DND-41 (cell line): ENCODE measurements around the gene ERC2.
A peak's percentile ranks its signal among the peaks of the same experiment; 100 is the strongest.

Experiments
- ATAC-seq: fragments of 200-7000 bp; cut with Tn5 transposase; 3 replicates; pipeline ENCODE4 v1.9.1; 2021; ENCODE audit warnings: low read depth; ENCODE audit not compliant: insufficient read depth
- DNase-seq: peaks from one replicate; pipeline ENCODE4 v3.0.0-alpha.2; 2020
- H2AFZ ChIP-seq: 2 replicates; pipeline ENCODE4 v1.6.0; 2012; ENCODE audit warnings: low read depth, low read length
- H3K27ac ChIP-seq: 2 replicates; pipeline ENCODE4 v1.5.1; 2012; ENCODE audit warnings: low read length, inconsistent platforms
- H3K27me3 ChIP-seq: fragments of 200-600 bp; sonication (generic); 2 replicates; pipeline ENCODE4 v1.6.0; 2012; ENCODE audit warnings: low read length, mild to moderate bottlenecking, inconsistent platforms; ENCODE audit not compliant: insufficient read depth, poor library complexity
- H3K36me3 ChIP-seq: 2 replicates; pipeline ENCODE4 v1.5.1; 2012; ENCODE audit warnings: low read length, inconsistent platforms; ENCODE audit not compliant: insufficient read depth
- H3K4me1 ChIP-seq: 2 replicates; pipeline ENCODE4 v1.5.1; 2012; ENCODE audit warnings: mild to moderate bottlenecking, low read length; ENCODE audit not compliant: insufficient read depth
- H3K4me2 ChIP-seq: 2 replicates; pipeline ENCODE4 v1.6.0; 2012; ENCODE audit warnings: mild to moderate bottlenecking, moderate library complexity, low read length, inconsistent platforms; ENCODE audit not compliant: insufficient read depth
- H3K4me3 ChIP-seq, 2 experiments: fragments of 200-600 bp in 1 of 2; shearing (Covaris generic) in 1 of 2; 2 replicates each; pipeline ENCODE4 v1.5.1; 2012 to 2016; ENCODE audit warnings: inconsistent platforms in 2 of 2, low read length in 2 of 2, mild to moderate bottlenecking in 2 of 2, low read depth in 1 of 2, moderate library complexity in 1 of 2
- H3K79me2 ChIP-seq: 2 replicates; pipeline ENCODE4 v1.6.0; 2012; ENCODE audit warnings: low read length, inconsistent platforms; ENCODE audit not compliant: insufficient read depth
- H3K9ac ChIP-seq: 2 replicates; pipeline ENCODE4 v1.6.0; 2012; ENCODE audit warnings: low read depth, mild to moderate bottlenecking, inconsistent platforms, low read length, moderate library complexity
- H3K9me3 ChIP-seq: 2 replicates; pipeline ENCODE4 v1.5.1; 2012; ENCODE audit warnings: low read length, moderate library complexity, mild to moderate bottlenecking, inconsistent platforms; ENCODE audit not compliant: insufficient read depth, severe bottlenecking
- H4K20me1 ChIP-seq: 2 replicates; pipeline ENCODE4 v1.6.0; 2012; ENCODE audit warnings: low read length; ENCODE audit not compliant: insufficient read depth
- CTCF ChIP-seq: IDR thresholded peaks from 2 replicates; pipeline ENCODE4 v1.5.1; 2012; ENCODE audit warnings: borderline replicate concordance, low read length, moderate library complexity, mild to moderate bottlenecking; ENCODE audit not compliant: poor library complexity, severe bottlenecking; ENCODE audit errors: extremely low read depth
- EZH2 ChIP-seq: IDR thresholded peaks from 3 replicates; pipeline ENCODE4 v1.6.1; 2012; ENCODE audit warnings: borderline replicate concordance, low read depth, mild to moderate bottlenecking, moderate library complexity, low read length, inconsistent platforms; ENCODE audit not compliant: severe bottlenecking

The ERC2 gene

GRCh38 chr3:55555873-55556618 is 912.2 kb downstream of the ERC2 start:
- no peak overlapping the region for H3K27ac ChIP-seq
- H3K4me3 ChIP-seq, result no peak overlapping the region
- ATAC-seq, result no peak
- no peaks in the 10 kb centered on the region for H3K9me3 ChIP-seq
- H3K4me1 ChIP-seq, result 0 out of 2 replicates have a peak, but pooled peaks cover 3% of the 10 kb centered on the region
- no peaks in the 10 kb centered on the region for H4K20me1 ChIP-seq
- no peaks in the 10 kb centered on the region for H3K36me3 ChIP-seq
- H3K27me3 ChIP-seq, result peaks cover 5% of the 10 kb centered on the region
- H3K79me2 ChIP-seq, result no peaks in the 10 kb centered on the region
- H3K4me2 ChIP-seq, result no peak overlapping the region
- no peak overlapping the region for H3K9ac ChIP-seq
- no peak for DNase-seq
- H2AFZ ChIP-seq, result no peak overlapping the region
- no peak for TF ChIP-seq EZH2
- no peak for TF ChIP-seq CTCF

- ATAC-seq (peak; percentile 96), DNase-seq (peak; percentile 61)
- Histone ChIP-seq H4K20me1 (no peaks in the 10 kb centered on the region), H3K9me3 (no peaks in the 10 kb centered on the region), H3K4me3 (no peak overlapping the region), H3K36me3 (no peaks in the 10 kb centered on the region), H3K27me3 (peaks cover 5% of the 10 kb centered on the region), H3K4me1 (0 out of 2 replicates have a peak, but pooled peaks cover 3% of the 10 kb centered on the region), H2AFZ (no peak overlapping the region), H3K4me2 (no peak overlapping the region), H3K27ac (no peak overlapping the region), H3K9ac (no peak overlapping the region), H3K79me2 (no peaks in the 10 kb centered on the region)
- TF ChIP-seq CTCF, result no peak
- TF ChIP-seq EZH2, result no peak
Observed at GRCh38 chr3:55554634-55555425, 913.4 kb downstream of the ERC2 start.

- Histone ChIP-seq H3K79me2 (no peaks in the 10 kb centered on the region), H3K9me3 (no peaks in the 10 kb centered on the region), H4K20me1 (no peaks in the 10 kb centered on the region), H3K27me3 (peaks cover 7% of the 10 kb centered on the region), H3K9ac (no peak overlapping the region), H3K36me3 (no peaks in the 10 kb centered on the region), H3K4me3 (no peak overlapping the region), H3K27ac (no peak overlapping the region), H3K4me2 (no peak overlapping the region), H3K4me1 (0 out of 2 replicates have a peak, but pooled peaks cover 3% of the 10 kb centered on the region), H2AFZ (no peak overlapping the region)
- no peak for TF ChIP-seq CTCF
- TF ChIP-seq EZH2, result no peak
- DNase-seq, result no peak
- ATAC-seq, result no peak
Observed at GRCh38 chr3:55551644-55552043, 916.6 kb downstream of the ERC2 start.
